Left renal cortex interstitium (tissue), 4 donors: Measurements from ENCODE around the gene TAS2R4. TPM values are rescaled to one million over a fixed set of nuclear protein-coding genes. Genes with fewer than 3 reads are reported as not detected.
"Not testable (repeated sequence)": the region's sequence is repeated elsewhere in the genome, so short reads cannot be mapped to it uniquely, and the experiment has no call there.

ENCODE experiments used
- DNase-seq, 4 donors: peaks; one replicate each; pipeline ENCODE4 v3.0.0-alpha.2; 2013; ENCODE audit warnings: low read depth in 4 of 4, low spot score in 2 of 4, missing footprints in 1 of 4
- polyA plus RNA-seq, 4 donors: library from polyadenylated mRNA; unstranded; fragments of 120-200 nt; gene quantifications; one replicate each; pipeline ENCODE4 v1.2.1, GENCODE V29; 2013; ENCODE audit not compliant: insufficient read length in 4 of 4

TAS2R4 gene
- polyA plus RNA-seq, 4 donors, result 0.73 to 6.6 (median 3.5) TPM

DNA sequence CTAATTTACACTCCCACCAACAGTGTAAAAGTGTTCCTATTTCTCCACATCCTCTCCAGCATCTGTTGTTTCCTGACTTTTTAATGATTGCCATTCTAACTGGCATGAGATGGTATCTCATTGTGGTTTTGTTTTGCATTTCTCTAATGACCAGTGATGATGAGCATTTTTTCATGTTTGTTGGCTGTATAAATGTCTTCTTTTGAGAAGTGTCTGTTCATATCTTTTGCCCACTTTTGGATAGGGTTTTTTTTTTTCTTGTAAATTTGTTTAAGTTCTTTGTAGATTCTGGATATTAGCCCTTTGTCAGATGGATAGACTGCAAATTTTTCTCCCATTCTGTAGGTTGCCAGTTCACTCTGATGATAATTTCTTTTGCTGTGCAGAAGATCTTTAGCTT, 46.0 kb downstream of the TAS2R4 start:
- not testable (repeated sequence) for DNase-seq

Other genes with a start within 250 kb of the TAS2R4 start
- 10 to 100 TPM; 30.9 to 42.9 (median 39.3) TPM for gene AGK, start 225.3 kb upstream of the TAS2R4 start, polyA plus RNA-seq
- 10 to 100 TPM; 21.9 to 34.2 (median 28.8) TPM for gene DENND11, start 74.5 kb upstream of the TAS2R4 start, polyA plus RNA-seq
- gene WEE2, start 68.3 kb upstream of the TAS2R4 start, polyA plus RNA-seq, result under 1 TPM; 0.10 to 0.54 (median 0.26) TPM
- 100 to 1,000 TPM; 119 to 151 (median 137) TPM for gene SSBP1, start 38.3 kb upstream of the TAS2R4 start, polyA plus RNA-seq
- gene TAS2R3, start 12.6 kb upstream of the TAS2R4 start, polyA plus RNA-seq, result 1 to 10 TPM in 2 of 4 donors, under 1 TPM in 2; 0.32 to 2.2 (median 0.70) TPM
- 10 to 100 TPM in 1 of 4 donors, 1 to 10 TPM in 3; 1.1 to 10.5 (median 5.0) TPM for gene TAS2R5, start 13.5 kb downstream of the TAS2R4 start, polyA plus RNA-seq
- gene PRSS37, start 64.8 kb downstream of the TAS2R4 start, polyA plus RNA-seq, result 1 to 10 TPM in 2 of 4 donors, under 1 TPM in 1, not detected in 1; 0.07 to 1.3 (median 1.0) TPM
- under 1 TPM in 1 of 4 donors, not detected in 3; 0.18 TPM for gene OR9A4, start 139.7 kb downstream of the TAS2R4 start, polyA plus RNA-seq
- gene CLEC5A, start 170.3 kb downstream of the TAS2R4 start, polyA plus RNA-seq, result under 1 TPM; 0.27 to 0.72 (median 0.48) TPM
- not detected for gene TAS2R38, start 197.1 kb downstream of the TAS2R4 start, polyA plus RNA-seq
- 10 to 100 TPM in 3 of 4 donors, 1 to 10 TPM in 1; 10.0 to 24.7 (median 20.0) TPM for gene MGAM, start 219.2 kb downstream of the TAS2R4 start, polyA plus RNA-seq